Upper lobe of right lung (tissue), 1 donor: Measurements from ENCODE around the gene GREM2. TPM values are rescaled to one million over a fixed set of nuclear protein-coding genes. Genes with fewer than 3 reads are reported as not detected.

Experiments
- ATAC-seq: fragments of 200-7000 bp; cut with Tn5 transposase; one replicate; pipeline ENCODE4 v1.9.1; 2020; ENCODE audit warnings: mild to moderate bottlenecking, moderate library complexity
- DNase-seq: peaks from one replicate; pipeline ENCODE4 v3.0.0-alpha.2; 2020
- H3K27ac ChIP-seq: fragments of 200-600 bp; one replicate; pipeline ENCODE4 v1.8.0; 2022
- H3K27me3 ChIP-seq: fragments of 200-600 bp; one replicate; pipeline ENCODE4 v1.8.0; 2022; ENCODE audit warnings: mild to moderate bottlenecking
- H3K36me3 ChIP-seq: fragments of 200-600 bp; one replicate; pipeline ENCODE4 v1.8.0; 2022
- H3K4me1 ChIP-seq: fragments of 200-600 bp; one replicate; pipeline ENCODE4 v1.8.0; 2022
- H3K4me3 ChIP-seq: fragments of 200-600 bp; one replicate; pipeline ENCODE4 v1.8.0; 2022; ENCODE audit warnings: mild to moderate bottlenecking
- H3K9me3 ChIP-seq: fragments of 200-600 bp; one replicate; pipeline ENCODE4 v1.8.0; 2022
- CTCF ChIP-seq: fragments of 200-600 bp; IDR thresholded peaks from one replicate; pipeline ENCODE4 v1.8.0; 2022; ENCODE audit warnings: antibody characterized with exemption
- intact Hi-C: fragments of 100-400 bp; cut with DNase I; formaldehyde crosslinking; loops from one replicate; pipeline ENCODE4 v1.11.0; 2022
- total RNA-seq: library from RNA; stranded (reverse); fragmentation: NEBNext Ultra II Directional; extraction: Animal tissue kit (Norgen Biotek cat#: 25700); gene quantifications from one replicate; pipeline ENCODE4 v1.2.1, GENCODE V29; 2021
- donor health status: DM: no; HTN: yes; CAD: no; lungs with severe emphysema.

Gene GREM2
- total RNA-seq, 1 donor from 2014 or later, result 0.64 TPM

DNA sequence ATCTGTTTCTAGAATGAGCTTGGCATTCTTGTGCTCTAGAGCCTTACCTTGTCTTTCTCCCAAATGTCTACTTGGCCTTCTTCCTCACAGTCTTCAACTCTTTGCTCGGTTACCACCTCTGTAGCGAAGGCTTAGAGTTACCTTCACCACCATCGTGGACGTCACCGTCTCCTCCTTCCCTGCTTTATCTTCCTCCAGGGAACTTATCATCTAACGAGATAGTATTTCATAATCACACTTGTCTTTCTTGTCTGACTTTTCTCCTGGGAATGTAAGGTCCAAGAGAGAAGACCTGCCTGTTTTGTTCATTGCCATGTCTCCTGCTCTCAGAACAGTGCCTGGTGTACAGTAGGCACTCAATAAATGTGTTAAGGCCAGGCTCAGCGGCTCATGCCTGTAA is 115.6 kb downstream of the GREM2 start:
- DNase-seq (no peak), ATAC-seq (no peak)
- no peak for TF ChIP-seq CTCF
- no peak overlapping the region for H3K27ac ChIP-seq
- no peaks in the 10 kb centered on the region for H3K36me3 ChIP-seq
- no peak overlapping the region for H3K4me3 ChIP-seq
- no peaks in the 10 kb centered on the region for H3K9me3 ChIP-seq
- no peaks in the 10 kb centered on the region for H3K4me1 ChIP-seq
- H3K27me3 ChIP-seq, result no peaks in the 10 kb centered on the region
- intact Hi-C loops, result no loop called here

DNA sequence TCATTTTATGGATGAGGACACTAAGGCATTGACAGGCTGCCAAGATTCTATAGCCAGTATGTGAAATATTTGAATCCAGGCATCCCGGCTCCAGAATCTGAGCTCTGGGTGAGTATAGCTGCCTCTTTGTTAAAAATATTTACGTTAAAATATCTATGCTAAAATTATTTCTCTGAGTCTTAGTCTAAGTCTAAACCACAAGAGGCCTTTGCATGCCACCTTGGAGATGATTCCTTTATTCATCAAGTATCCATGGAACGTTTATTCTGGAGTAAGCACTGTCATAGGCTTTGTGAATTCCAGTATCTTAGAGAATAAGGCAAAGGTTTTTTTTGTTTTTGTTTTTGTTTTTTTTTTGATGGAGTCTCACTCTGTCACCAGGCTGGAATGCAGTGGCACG is 116.4 kb downstream of the GREM2 start:
- ATAC-seq, result no peak

GRCh38 chr1:240492832-240493440 is 119.0 kb downstream of the GREM2 start:
- Histone ChIP-seq H3K4me3 (no peak overlapping the region), H3K4me1 (no peaks in the 10 kb centered on the region), H3K27me3 (no peaks in the 10 kb centered on the region), H3K36me3 (no peaks in the 10 kb centered on the region), H3K9me3 (no peaks in the 10 kb centered on the region), H3K27ac (no peak overlapping the region)
- peak; percentile 61 for ATAC-seq
- no peak for DNase-seq
- no peak for TF ChIP-seq CTCF
- intact Hi-C loops, result no loop called here

More for the DNA sequence above, 116.4 kb downstream of the GREM2 start:
- no peak overlapping the region for H3K27ac ChIP-seq
- no peaks in the 10 kb centered on the region for H3K27me3 ChIP-seq
- no peaks in the 10 kb centered on the region for H3K36me3 ChIP-seq
- intact Hi-C loops, result no loop called here
- H3K4me3 ChIP-seq, result no peak overlapping the region
- no peak for TF ChIP-seq CTCF
- DNase-seq, result no peak
- no peaks in the 10 kb centered on the region for H3K4me1 ChIP-seq
- no peaks in the 10 kb centered on the region for H3K9me3 ChIP-seq

DNA sequence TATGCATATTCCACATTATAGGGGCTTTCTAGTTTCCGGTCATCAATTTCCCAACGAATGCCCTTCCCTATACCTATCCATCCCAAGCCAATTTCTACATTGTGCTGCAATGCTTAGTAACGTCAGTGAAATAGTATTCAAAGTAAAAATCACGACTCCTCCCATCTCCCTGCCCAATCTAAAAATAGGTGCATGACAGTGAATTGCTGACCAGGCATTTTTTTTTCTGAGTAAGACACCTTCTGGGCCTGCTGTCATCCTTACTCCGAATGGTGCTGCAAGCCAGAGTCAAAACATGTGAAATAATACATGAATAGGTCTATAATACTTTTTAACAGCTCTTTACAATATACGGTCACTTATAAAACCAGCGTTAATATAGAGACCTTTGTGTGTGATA is 120.2 kb downstream of the GREM2 start:
- ATAC-seq, result no peak
- DNase-seq, result no peak
- no peak for TF ChIP-seq CTCF
- Histone ChIP-seq H3K36me3 (no peaks in the 10 kb centered on the region), H3K4me3 (no peak overlapping the region), H3K27ac (no peak overlapping the region), H3K4me1 (no peaks in the 10 kb centered on the region), H3K9me3 (no peaks in the 10 kb centered on the region), H3K27me3 (no peaks in the 10 kb centered on the region)
- intact Hi-C loops, result no loop called here

GRCh38 chr1:240491156-240491555 is 120.8 kb downstream of the GREM2 start:
- intact Hi-C loops, result no loop called here
- Histone ChIP-seq H3K36me3 (no peaks in the 10 kb centered on the region), H3K27me3 (no peaks in the 10 kb centered on the region), H3K4me1 (no peaks in the 10 kb centered on the region), H3K27ac (no peak overlapping the region), H3K9me3 (no peaks in the 10 kb centered on the region), H3K4me3 (no peak overlapping the region)
- TF ChIP-seq CTCF, result no peak
- DNase-seq, result no peak
- no peak for ATAC-seq

DNA sequence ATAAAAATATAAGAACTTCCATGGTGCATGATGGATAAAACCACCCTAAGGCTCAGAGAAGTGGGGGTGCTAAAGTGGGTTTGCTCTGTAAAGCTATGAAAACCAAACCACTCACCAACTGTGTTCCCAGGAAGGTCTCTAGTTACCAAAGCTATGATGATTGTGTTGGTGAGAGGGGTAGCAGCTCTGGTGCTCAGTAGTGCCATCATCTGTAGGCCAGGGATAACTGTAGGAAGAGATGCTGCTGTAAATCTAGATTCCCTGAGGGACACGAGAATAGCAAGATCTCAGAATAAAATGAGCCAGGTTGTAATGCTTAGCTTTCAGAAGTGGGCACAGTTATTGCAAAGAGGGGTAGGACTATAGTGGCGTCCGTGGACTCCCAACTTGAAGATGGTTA is 124.5 kb downstream of the GREM2 start:
- no peaks in the 10 kb centered on the region for H3K27me3 ChIP-seq
- no peak for TF ChIP-seq CTCF
- DNase-seq, result no peak
- H3K4me3 ChIP-seq, result no peak overlapping the region
- intact Hi-C loops, result no loop called here
- no peak overlapping the region for H3K27ac ChIP-seq
- ATAC-seq, result no peak
- H3K9me3 ChIP-seq, result no peaks in the 10 kb centered on the region
- no peaks in the 10 kb centered on the region for H3K36me3 ChIP-seq
- H3K4me1 ChIP-seq, result no peaks in the 10 kb centered on the region
